Type B pancreatic cell (in vitro differentiated cells): ENCODE results near the gene MTRFR. TPM values are rescaled to one million over a fixed set of nuclear protein-coding genes. Genes with fewer than 3 reads are reported as not detected.
"Not testable (repeated sequence)": the region's sequence is repeated elsewhere in the genome, so short reads cannot be mapped to it uniquely, and the experiment has no call there.

Experiments used
- DNase-seq: peaks from one replicate; pipeline ENCODE4 v3.0.0; 2021; ENCODE audit warnings: mixed read lengths; ENCODE audit not compliant: unreplicated experiment; ENCODE audit errors: extremely low spot score
- H3K27ac Mint-ChIP-seq: 2 replicates; pipeline ENCODE4 v1.8.0; 2021; ENCODE audit warnings: mild to moderate bottlenecking, mixed read lengths
- H3K27me3 Mint-ChIP-seq: 2 replicates; pipeline ENCODE4 v1.8.0; 2021; ENCODE audit warnings: mixed read lengths
- H3K36me3 Mint-ChIP-seq: 2 replicates; pipeline ENCODE4 v1.8.0; 2021; ENCODE audit warnings: mixed read lengths
- H3K4me1 Mint-ChIP-seq: one replicate; pipeline ENCODE4 v1.8.0; 2021; ENCODE audit warnings: mixed read lengths; ENCODE audit not compliant: unreplicated experiment
- H3K4me3 Mint-ChIP-seq: 2 replicates; pipeline ENCODE4 v1.8.0; 2021; ENCODE audit warnings: mild to moderate bottlenecking, mixed read lengths
- H3K9me3 Mint-ChIP-seq: 2 replicates; pipeline ENCODE4 v1.8.0; 2021; ENCODE audit warnings: mixed read lengths
- CTCF ChIP-seq: fragments of 200-600 bp; sonication (generic); conservative IDR thresholded peaks from 2 replicates; pipeline ENCODE4 v1.5.0; 2021; ENCODE audit warnings: antibody characterized with exemption, mild to moderate bottlenecking
- long read RNA-seq: library from polyadenylated mRNA; unstranded; transcript quantifications from one replicate; pipeline ENCODE4 v2.0.0, GENCODE V29; 2020
- total RNA-seq: library from RNA; stranded (reverse); gene quantifications from 2 replicates; pipeline ENCODE4 v1.2.1, GENCODE V29; 2021; ENCODE audit warnings: low replicate concordance

The MTRFR gene
- total RNA-seq, result 13.9 and 17.2 TPM in 2 replicates
- long read RNA-seq, transcript C12orf65-201 (3 exons, 2,073 nt), result major isoform, 10 of 17 reads
- long read RNA-seq, partial matches to known transcripts, result 3 of 17 reads
- long read RNA-seq, other reads (novel, unspliced or antisense), result 3 of 17 reads

GRCh38 chr12:123232807-123233504 lies at the start of gene MTRFR, which contains the start of gene MPHOSPH9:
Gene MTRFR, plus strand, starts transcription at chr12:123233436. Its CDS starts 20,239 bp downstream, at chr12:123253675.
Gene MPHOSPH9, minus strand, starts transcription at chr12:123233141. Its CDS starts 2,777 bp downstream, at chr12:123230364.
- no peaks in the 10 kb centered on the region for H3K9me3 Mint-ChIP-seq
- H3K4me3 Mint-ChIP-seq, result peak within 1 kb of the TSS; percentile 98

GRCh38 chr12:123187637-123188036 lies 45.6 kb upstream of the MTRFR start:
- no peak for TF ChIP-seq CTCF
- DNase-seq, result no peak
- Mint-ChIP-seq H3K27ac (no peak overlapping the region), H3K4me1 (no peaks in the 10 kb centered on the region), H3K4me3 (no peak overlapping the region), H3K27me3 (no peaks in the 10 kb centered on the region), H3K9me3 (no peaks in the 10 kb centered on the region), H3K36me3 (no peaks in the 10 kb centered on the region)

More at GRCh38 chr12:123232807-123233504, at the start of gene MTRFR, which contains the start of gene MPHOSPH9:
- peaks cover 14% of the 10 kb centered on the region for H3K4me1 Mint-ChIP-seq
- no peaks in the 10 kb centered on the region for H3K27me3 Mint-ChIP-seq
- peak within 1 kb of the TSS; percentile 96 for H3K27ac Mint-ChIP-seq
- H3K36me3 Mint-ChIP-seq, result peaks cover 8% of the 10 kb centered on the region
- TF ChIP-seq CTCF, result no peak
- DNase-seq, result peak; percentile 99

GRCh38 chr12:123199936-123200335 lies 33.3 kb upstream of the MTRFR start:
- H3K4me1 Mint-ChIP-seq, result no peaks in the 10 kb centered on the region
- peaks cover 21% of the 10 kb centered on the region for H3K36me3 Mint-ChIP-seq
- no peak overlapping the region for H3K27ac Mint-ChIP-seq
- H3K4me3 Mint-ChIP-seq, result no peak overlapping the region
- no peak for DNase-seq
- H3K9me3 Mint-ChIP-seq, result no peaks in the 10 kb centered on the region
- TF ChIP-seq CTCF, result no peak
- H3K27me3 Mint-ChIP-seq, result no peaks in the 10 kb centered on the region

GRCh38 chr12:123200414-123200813 lies 32.8 kb upstream of the MTRFR start:
- no peak overlapping the region for H3K4me3 Mint-ChIP-seq
- no peaks in the 10 kb centered on the region for H3K27me3 Mint-ChIP-seq
- peaks cover 21% of the 10 kb centered on the region for H3K36me3 Mint-ChIP-seq

GRCh38 chr12:123206794-123207193 lies 26.4 kb upstream of the MTRFR start:
- not testable (repeated sequence) for H3K4me3 Mint-ChIP-seq, H3K27me3 Mint-ChIP-seq, DNase-seq, H3K4me1 Mint-ChIP-seq, H3K9me3 Mint-ChIP-seq, H3K27ac Mint-ChIP-seq
- peaks cover 21% of the 10 kb centered on the region for H3K36me3 Mint-ChIP-seq

More at GRCh38 chr12:123200414-123200813, 32.8 kb upstream of the MTRFR start:
- Mint-ChIP-seq H3K4me1 (no peaks in the 10 kb centered on the region), H3K27ac (no peak overlapping the region), H3K9me3 (no peaks in the 10 kb centered on the region)
- TF ChIP-seq CTCF, result no peak
- no peak for DNase-seq

- H3K4me3 Mint-ChIP-seq, H3K9me3 Mint-ChIP-seq, H3K4me1 Mint-ChIP-seq, H3K27me3 Mint-ChIP-seq, DNase-seq, H3K27ac Mint-ChIP-seq: not testable (repeated sequence)
- H3K36me3 Mint-ChIP-seq, result peaks cover 12% of the 10 kb centered on the region
These were observed 25.4 kb upstream of the MTRFR start for GRCh38 chr12:123207815-123208214.
